GM23338 (cell line): ENCODE measurements around the gene TTLL8. TPM values are rescaled to one million over a fixed set of nuclear protein-coding genes. Genes with fewer than 3 reads are reported as not detected.
"Not testable (repeated sequence)": the region's sequence is repeated elsewhere in the genome, so short reads cannot be mapped to it uniquely, and the experiment has no call there.

Source experiments
- ATAC-seq: fragments of 200-7000 bp; cut with Tn5 transposase; 3 replicates; pipeline ENCODE4 v1.9.1; 2020
- DNase-seq: peaks from one replicate; pipeline ENCODE4 v3.0.0-alpha.2; 2015; ENCODE audit warnings: low spot score
- H2AFZ ChIP-seq: fragments of 200-600 bp; sonication (generic); 2 replicates; pipeline ENCODE4 v1.8.0; 2016; ENCODE audit warnings: antibody characterized with exemption, mild to moderate bottlenecking, moderate library complexity
- H3F3A ChIP-seq: fragments of 200-600 bp; sonication (generic); replicated peaks from 2 replicates; pipeline ENCODE4 v1.8.0; 2017; ENCODE audit warnings: antibody characterized with exemption, mixed run types, low read depth
- H3K27ac ChIP-seq: fragments of 200-600 bp; sonication (generic); 2 replicates; pipeline ENCODE4 v1.6.1; 2016; ENCODE audit warnings: low read depth
- H3K27me3 ChIP-seq: fragments of 200-600 bp; sonication (generic); 2 replicates; pipeline ENCODE4 v1.8.0; 2016; ENCODE audit warnings: mild to moderate bottlenecking, mixed run types, moderate library complexity; ENCODE audit not compliant: insufficient read depth
- H3K36me3 ChIP-seq: fragments of 200-600 bp; sonication (generic); 2 replicates; pipeline ENCODE4 v1.8.0; 2016; ENCODE audit warnings: mild to moderate bottlenecking; ENCODE audit not compliant: insufficient read depth
- H3K4me1 ChIP-seq: fragments of 200-600 bp; sonication (generic); 2 replicates; pipeline ENCODE4 v1.8.0; 2016; ENCODE audit warnings: mild to moderate bottlenecking, moderate library complexity; ENCODE audit not compliant: insufficient read depth
- H3K4me2 ChIP-seq: fragments of 200-600 bp; sonication (generic); 2 replicates; pipeline ENCODE4 v1.7.1; 2017; ENCODE audit warnings: mixed run types
- H3K4me3 ChIP-seq: fragments of 200-600 bp; sonication (generic); 2 replicates; pipeline ENCODE4 v1.6.1; 2016; ENCODE audit warnings: mixed run types
- H3K79me2 ChIP-seq: fragments of 200-600 bp; sonication (generic); replicated peaks from 2 replicates; pipeline ENCODE4 v1.8.0; 2017; ENCODE audit warnings: mild to moderate bottlenecking; ENCODE audit not compliant: insufficient read depth
- H3K9me2 ChIP-seq: fragments of 200-600 bp; sonication (generic); 2 replicates; pipeline ENCODE4 v1.8.0; 2017; ENCODE audit not compliant: insufficient read depth
- H4K20me1 ChIP-seq: fragments of 200-600 bp; sonication (generic); replicated peaks from 2 replicates; pipeline ENCODE4 v1.8.0; 2017; ENCODE audit warnings: mild to moderate bottlenecking; ENCODE audit not compliant: insufficient read depth
- H3K27ac Mint-ChIP-seq: 2 replicates; pipeline ENCODE4 v1.8.0; 2020; ENCODE audit warnings: inconsistent platforms, mild to moderate bottlenecking, moderate library complexity, mixed read lengths
- H3K27me3 Mint-ChIP-seq: 3 replicates; pipeline ENCODE4 v1.8.0; 2022; ENCODE audit warnings: low read depth, mild to moderate bottlenecking, moderate library complexity, mixed read lengths, inconsistent platforms; ENCODE audit not compliant: insufficient read depth, poor library complexity
- H3K36me3 Mint-ChIP-seq: 3 replicates; pipeline ENCODE4 v1.8.0; 2021; ENCODE audit warnings: low read depth, mild to moderate bottlenecking, inconsistent platforms, moderate library complexity, mixed read lengths
- H3K4me1 Mint-ChIP-seq: 3 replicates; pipeline ENCODE4 v1.8.0; 2020; ENCODE audit warnings: mild to moderate bottlenecking, inconsistent platforms, mixed read lengths
- H3K4me3 Mint-ChIP-seq: 3 replicates; pipeline ENCODE4 v1.8.0; 2021; ENCODE audit warnings: moderate library complexity, mild to moderate bottlenecking, inconsistent platforms, mixed read lengths
- H3K9me3 Mint-ChIP-seq: 3 replicates; pipeline ENCODE4 v1.8.0; 2020; ENCODE audit warnings: moderate library complexity, mild to moderate bottlenecking, inconsistent platforms, mixed read lengths
- CREB1 ChIP-seq: fragments of 250-450 bp; sonication (Bioruptor Pico); IDR thresholded peaks from 2 replicates; pipeline ENCODE4 v1.5.0; 2020; ENCODE audit warnings: low read depth, mild to moderate bottlenecking, moderate library complexity
- EZH2 ChIP-seq: fragments of 200-600 bp; sonication (generic); IDR thresholded peaks from one replicate; pipeline ENCODE4 v1.8.0; 2017; ENCODE audit warnings: antibody characterized with exemption, mild to moderate bottlenecking, low read depth; ENCODE audit not compliant: unreplicated experiment
- POLR2AphosphoS5 ChIP-seq: IDR thresholded peaks from 2 replicates; pipeline ENCODE4 v1.6.1; 2016; ENCODE audit warnings: antibody characterized with exemption, low read depth
- polyA plus RNA-seq: library from polyadenylated mRNA; unstranded; fragments of >200 nt; fragmentation: Nextera tagmentation; extraction: Ambion mirVana; gene quantifications from 2 replicates; pipeline ENCODE4 v1.2.1, GENCODE V29; 2016
- total RNA-seq: library from RNA; depleted of rRNA; stranded (reverse); fragments of >200 nt; shearing (Covaris generic); gene quantifications from 2 replicates; pipeline ENCODE4 v1.2.3, GENCODE V29; 2014
- TF ChIP-seq, protein P1 (sequence below): fragments of 250-450 bp; sonication (Bioruptor Pico); IDR thresholded peaks from 2 replicates; pipeline ENCODE4 v1.5.0; 2020; ENCODE audit warnings: mild to moderate bottlenecking, moderate library complexity
- TF ChIP-seq, protein P2 (sequence below): IDR thresholded peaks from one replicate; pipeline ENCODE4 v1.6.1; 2018; ENCODE audit warnings: antibody characterized with exemption; ENCODE audit not compliant: unreplicated experiment

TTLL8 gene
- total and polyA plus RNA-seq, 2 experiments from 2014 or later, result not detected

GRCh38 chr22:50087646-50088045, 29.5 kb upstream of the TTLL8 start (continued):
- TF ChIP-seq, protein P1, sequence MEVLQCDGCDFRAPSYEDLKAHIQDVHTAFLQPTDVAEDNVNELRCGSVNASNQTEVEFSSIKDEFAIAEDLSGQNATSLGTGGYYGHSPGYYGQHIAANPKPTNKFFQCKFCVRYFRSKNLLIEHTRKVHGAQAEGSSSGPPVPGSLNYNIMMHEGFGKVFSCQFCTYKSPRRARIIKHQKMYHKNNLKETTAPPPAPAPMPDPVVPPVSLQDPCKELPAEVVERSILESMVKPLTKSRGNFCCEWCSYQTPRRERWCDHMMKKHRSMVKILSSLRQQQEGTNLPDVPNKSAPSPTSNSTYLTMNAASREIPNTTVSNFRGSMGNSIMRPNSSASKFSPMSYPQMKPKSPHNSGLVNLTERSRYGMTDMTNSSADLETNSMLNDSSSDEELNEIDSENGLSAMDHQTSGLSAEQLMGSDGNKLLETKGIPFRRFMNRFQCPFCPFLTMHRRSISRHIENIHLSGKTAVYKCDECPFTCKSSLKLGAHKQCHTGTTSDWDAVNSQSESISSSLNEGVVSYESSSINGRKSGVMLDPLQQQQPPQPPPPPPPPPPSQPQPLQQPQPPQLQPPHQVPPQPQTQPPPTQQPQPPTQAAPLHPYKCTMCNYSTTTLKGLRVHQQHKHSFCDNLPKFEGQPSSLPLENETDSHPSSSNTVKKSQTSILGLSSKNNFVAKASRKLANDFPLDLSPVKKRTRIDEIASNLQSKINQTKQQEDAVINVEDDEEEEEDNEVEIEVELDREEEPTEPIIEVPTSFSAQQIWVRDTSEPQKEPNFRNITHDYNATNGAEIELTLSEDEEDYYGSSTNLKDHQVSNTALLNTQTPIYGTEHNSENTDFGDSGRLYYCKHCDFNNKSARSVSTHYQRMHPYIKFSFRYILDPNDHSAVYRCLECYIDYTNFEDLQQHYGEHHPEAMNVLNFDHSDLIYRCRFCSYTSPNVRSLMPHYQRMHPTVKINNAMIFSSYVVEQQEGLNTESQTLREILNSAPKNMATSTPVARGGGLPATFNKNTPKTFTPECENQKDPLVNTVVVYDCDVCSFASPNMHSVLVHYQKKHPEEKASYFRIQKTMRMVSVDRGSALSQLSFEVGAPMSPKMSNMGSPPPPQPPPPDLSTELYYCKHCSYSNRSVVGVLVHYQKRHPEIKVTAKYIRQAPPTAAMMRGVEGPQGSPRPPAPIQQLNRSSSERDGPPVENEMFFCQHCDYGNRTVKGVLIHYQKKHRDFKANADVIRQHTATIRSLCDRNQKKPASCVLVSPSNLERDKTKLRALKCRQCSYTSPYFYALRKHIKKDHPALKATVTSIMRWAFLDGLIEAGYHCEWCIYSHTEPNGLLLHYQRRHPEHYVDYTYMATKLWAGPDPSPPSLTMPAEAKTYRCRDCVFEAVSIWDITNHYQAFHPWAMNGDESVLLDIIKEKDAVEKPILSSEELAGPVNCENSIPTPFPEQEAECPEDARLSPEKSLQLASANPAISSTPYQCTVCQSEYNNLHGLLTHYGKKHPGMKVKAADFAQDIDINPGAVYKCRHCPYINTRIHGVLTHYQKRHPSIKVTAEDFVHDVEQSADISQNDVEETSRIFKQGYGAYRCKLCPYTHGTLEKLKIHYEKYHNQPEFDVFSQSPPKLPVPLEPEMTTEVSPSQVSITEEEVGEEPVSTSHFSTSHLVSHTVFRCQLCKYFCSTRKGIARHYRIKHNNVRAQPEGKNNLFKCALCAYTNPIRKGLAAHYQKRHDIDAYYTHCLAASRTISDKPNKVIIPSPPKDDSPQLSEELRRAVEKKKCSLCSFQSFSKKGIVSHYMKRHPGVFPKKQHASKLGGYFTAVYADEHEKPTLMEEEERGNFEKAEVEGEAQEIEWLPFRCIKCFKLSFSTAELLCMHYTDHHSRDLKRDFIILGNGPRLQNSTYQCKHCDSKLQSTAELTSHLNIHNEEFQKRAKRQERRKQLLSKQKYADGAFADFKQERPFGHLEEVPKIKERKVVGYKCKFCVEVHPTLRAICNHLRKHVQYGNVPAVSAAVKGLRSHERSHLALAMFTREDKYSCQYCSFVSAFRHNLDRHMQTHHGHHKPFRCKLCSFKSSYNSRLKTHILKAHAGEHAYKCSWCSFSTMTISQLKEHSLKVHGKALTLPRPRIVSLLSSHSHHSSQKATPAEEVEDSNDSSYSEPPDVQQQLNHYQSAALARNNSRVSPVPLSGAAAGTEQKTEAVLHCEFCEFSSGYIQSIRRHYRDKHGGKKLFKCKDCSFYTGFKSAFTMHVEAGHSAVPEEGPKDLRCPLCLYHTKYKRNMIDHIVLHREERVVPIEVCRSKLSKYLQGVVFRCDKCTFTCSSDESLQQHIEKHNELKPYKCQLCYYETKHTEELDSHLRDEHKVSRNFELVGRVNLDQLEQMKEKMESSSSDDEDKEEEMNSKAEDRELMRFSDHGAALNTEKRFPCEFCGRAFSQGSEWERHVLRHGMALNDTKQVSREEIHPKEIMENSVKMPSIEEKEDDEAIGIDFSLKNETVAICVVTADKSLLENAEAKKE, result no peak
- TF ChIP-seq EZH2 (no peak), CREB1 (CRISPR knock-in tag) (no peak), POLR2AphosphoS5 (no peak)
- TF ChIP-seq, protein P2, sequence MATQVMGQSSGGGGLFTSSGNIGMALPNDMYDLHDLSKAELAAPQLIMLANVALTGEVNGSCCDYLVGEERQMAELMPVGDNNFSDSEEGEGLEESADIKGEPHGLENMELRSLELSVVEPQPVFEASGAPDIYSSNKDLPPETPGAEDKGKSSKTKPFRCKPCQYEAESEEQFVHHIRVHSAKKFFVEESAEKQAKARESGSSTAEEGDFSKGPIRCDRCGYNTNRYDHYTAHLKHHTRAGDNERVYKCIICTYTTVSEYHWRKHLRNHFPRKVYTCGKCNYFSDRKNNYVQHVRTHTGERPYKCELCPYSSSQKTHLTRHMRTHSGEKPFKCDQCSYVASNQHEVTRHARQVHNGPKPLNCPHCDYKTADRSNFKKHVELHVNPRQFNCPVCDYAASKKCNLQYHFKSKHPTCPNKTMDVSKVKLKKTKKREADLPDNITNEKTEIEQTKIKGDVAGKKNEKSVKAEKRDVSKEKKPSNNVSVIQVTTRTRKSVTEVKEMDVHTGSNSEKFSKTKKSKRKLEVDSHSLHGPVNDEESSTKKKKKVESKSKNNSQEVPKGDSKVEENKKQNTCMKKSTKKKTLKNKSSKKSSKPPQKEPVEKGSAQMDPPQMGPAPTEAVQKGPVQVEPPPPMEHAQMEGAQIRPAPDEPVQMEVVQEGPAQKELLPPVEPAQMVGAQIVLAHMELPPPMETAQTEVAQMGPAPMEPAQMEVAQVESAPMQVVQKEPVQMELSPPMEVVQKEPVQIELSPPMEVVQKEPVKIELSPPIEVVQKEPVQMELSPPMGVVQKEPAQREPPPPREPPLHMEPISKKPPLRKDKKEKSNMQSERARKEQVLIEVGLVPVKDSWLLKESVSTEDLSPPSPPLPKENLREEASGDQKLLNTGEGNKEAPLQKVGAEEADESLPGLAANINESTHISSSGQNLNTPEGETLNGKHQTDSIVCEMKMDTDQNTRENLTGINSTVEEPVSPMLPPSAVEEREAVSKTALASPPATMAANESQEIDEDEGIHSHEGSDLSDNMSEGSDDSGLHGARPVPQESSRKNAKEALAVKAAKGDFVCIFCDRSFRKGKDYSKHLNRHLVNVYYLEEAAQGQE, result no peak

DNA sequence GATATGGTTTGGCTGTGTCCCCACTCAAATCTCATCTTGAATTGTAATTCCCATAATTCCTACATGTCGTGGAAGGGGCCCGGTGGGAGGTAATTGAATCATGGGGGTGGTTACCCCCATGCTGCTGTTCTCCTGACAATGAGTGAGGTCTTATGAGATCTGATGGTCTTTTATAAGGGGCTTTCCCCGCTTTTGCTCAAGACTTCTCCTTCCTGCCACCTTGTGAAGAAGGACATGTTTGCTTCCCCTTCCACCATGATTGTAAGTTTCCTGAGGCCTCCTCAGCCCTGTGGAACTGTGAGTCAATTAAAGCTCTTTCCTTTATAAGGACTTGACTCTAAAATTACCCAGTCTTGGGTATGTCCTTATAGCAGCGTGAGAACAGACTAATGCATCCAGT, 28.9 kb upstream of the TTLL8 start:
- H3K27ac ChIP-seq, H3K4me1 Mint-ChIP-seq, H3F3A ChIP-seq, H4K20me1 ChIP-seq, H3K4me3 Mint-ChIP-seq, ATAC-seq, DNase-seq, H3K36me3 ChIP-seq, H3K4me1 ChIP-seq, H3K4me3 ChIP-seq, H3K79me2 ChIP-seq, H2AFZ ChIP-seq, H3K27ac Mint-ChIP-seq, H3K9me2 ChIP-seq, H3K4me2 ChIP-seq, H3K9me3 Mint-ChIP-seq, H3K36me3 Mint-ChIP-seq: not testable (repeated sequence)
- H3K27me3 Mint-ChIP-seq, result peaks cover 15% of the 10 kb centered on the region
- peaks cover 23% of the 10 kb centered on the region for H3K27me3 ChIP-seq
